ENCODE measurements around the gene RIN1. TPM values are rescaled to one million over a fixed set of nuclear protein-coding genes. Genes with fewer than 3 reads are reported as not detected.
A peak's percentile ranks its signal among the peaks of the same experiment; 100 is the strongest.

Gene RIN1
- total and polyA plus RNA-seq, 8 donors = 1.7 to 10.2 (median 3.5) TPM

- Histone ChIP-seq H3K4me1 (peaks cover 27 to 44% of the 10 kb centered on the region in 2 donors), H3K27ac (peak overlapping the region; percentile 65 to 86), H3K36me3 (peaks cover 0 to 25% of the 10 kb centered on the region in 2 donors), H3K9me3 (no peaks in the 10 kb centered on the region), H3K4me3 (peak overlapping the region; percentile 65 to 86), H3K27me3 (peaks cover 0 to 6% of the 10 kb centered on the region in 2 donors)
- peak; percentile 3 for ATAC-seq
- no peak for TF ChIP-seq CTCF (IDR thresholded peaks at IDR 0.05)
- no peak for DNase-seq
- intact Hi-C loops (cut with DNase I) = no loop called here
These were observed 9.0 kb upstream of the RIN1 start for GRCh38 chr11:66345316-66345649.

GRCh38 chr11:66344550-66345315 is 8.5 kb upstream of the RIN1 start, which contains the start of gene BRMS1:
Gene BRMS1, minus strand, starts transcription at chr11:66345104. Its CDS starts 2,870 bp downstream, at chr11:66342234.
- Histone ChIP-seq H3K9me3 (no peaks in the 10 kb centered on the region), H3K36me3 (peaks cover 0 to 30% of the 10 kb centered on the region in 2 donors), H3K27me3 (peaks cover 0 to 6% of the 10 kb centered on the region in 2 donors), H3K4me3 (peak within 1 kb of the TSS; percentile 65 to 86), H3K27ac (peak within 1 kb of the TSS; percentile 65 to 86), H3K4me1 (peaks cover 27 to 44% of the 10 kb centered on the region in 2 donors)
- intact Hi-C loops (cut with DNase I) = no loop called here
- peak in 1 of 2 donors; percentile 36 for TF ChIP-seq CTCF (IDR thresholded peaks at IDR 0.05)
- DNase-seq = peak; percentile 97 to 100 (median 98)
- peak; percentile 85 for ATAC-seq

GRCh38 chr11:66343176-66343575 is 6.9 kb upstream of the RIN1 start:
- intact Hi-C loops (cut with DNase I) = no loop called here

GRCh38 chr11:66341502-66342126 is 5.4 kb upstream of the RIN1 start:
- H3K27me3 ChIP-seq = no peaks in the 10 kb centered on the region
- no peak for TF ChIP-seq CTCF (IDR thresholded peaks at IDR 0.05)
- DNase-seq = peak in 1 of 4 donors; percentile 47
- peaks cover 0 to 60% of the 10 kb centered on the region in 2 donors for H3K36me3 ChIP-seq
- H3K27ac ChIP-seq = no peak overlapping the region
- intact Hi-C loops (cut with DNase I) = no loop called here
- no peak overlapping the region for H3K4me3 ChIP-seq
- ATAC-seq = no peak
- peaks cover 26 to 41% of the 10 kb centered on the region in 2 donors for H3K4me1 ChIP-seq
- no peaks in the 10 kb centered on the region for H3K9me3 ChIP-seq

More at GRCh38 chr11:66343176-66343575, 6.9 kb upstream of the RIN1 start:
- Histone ChIP-seq H3K4me3 (no peak overlapping the region), H3K36me3 (peaks cover 0 to 46% of the 10 kb centered on the region in 2 donors), H3K27me3 (peaks cover 0 to 6% of the 10 kb centered on the region in 2 donors), H3K27ac (no peak overlapping the region), H3K9me3 (no peaks in the 10 kb centered on the region), H3K4me1 (peaks cover 27 to 39% of the 10 kb centered on the region in 2 donors)
- DNase-seq (peak in 1 of 4 donors; percentile 4), ATAC-seq (no peak)
- no peak for TF ChIP-seq CTCF (IDR thresholded peaks at IDR 0.05)

Measured in left lung (tissue), 10 donors.